DOHH2 (cell line): ENCODE results near the gene COL4A3.

Source experiments
- H3F3A ChIP-seq: fragments of 200-600 bp; sonication (generic), shearing (Covaris generic); 2 replicates; pipeline ENCODE4 v1.6.0; 2016; ENCODE audit warnings: antibody characterized with exemption, mild to moderate bottlenecking; ENCODE audit not compliant: control insufficient read depth, insufficient read depth
- H3K27ac ChIP-seq: fragments of 200-600 bp; sonication (generic); 2 replicates; pipeline ENCODE4 v1.5.1; 2014; ENCODE audit warnings: low read depth, mild to moderate bottlenecking, low read length, moderate library complexity
- H3K27me3 ChIP-seq: fragments of 200-600 bp; sonication (generic); 2 replicates; pipeline ENCODE4 v1.6.1; 2014; ENCODE audit warnings: mild to moderate bottlenecking, low read length, mixed read lengths; ENCODE audit not compliant: control insufficient read depth
- H3K36me3 ChIP-seq: fragments of 200-600 bp; sonication (generic); 2 replicates; pipeline ENCODE4 v1.6.1; 2014; ENCODE audit warnings: mild to moderate bottlenecking, low read length, moderate library complexity, mixed read lengths; ENCODE audit not compliant: control insufficient read depth
- H3K4me1 ChIP-seq: fragments of 200-600 bp; sonication (generic); 2 replicates; pipeline ENCODE4 v1.6.1; 2014; ENCODE audit warnings: mild to moderate bottlenecking, low read length, mixed read lengths; ENCODE audit not compliant: control insufficient read depth
- H3K4me2 ChIP-seq: fragments of 200-600 bp; sonication (generic); 2 replicates; pipeline ENCODE4 v1.6.0; 2014; ENCODE audit warnings: mild to moderate bottlenecking, low read length, moderate library complexity
- H3K4me3 ChIP-seq: fragments of 200-600 bp; sonication (generic); 2 replicates; pipeline ENCODE4 v1.5.1; 2014; ENCODE audit warnings: mild to moderate bottlenecking, low read length, mixed read lengths
- H3K79me2 ChIP-seq: fragments of 200-600 bp; sonication (generic); 2 replicates; pipeline ENCODE4 v1.6.1; 2014; ENCODE audit warnings: mild to moderate bottlenecking, low read length, mixed read lengths; ENCODE audit not compliant: control insufficient read depth
- H3K9me2 ChIP-seq: fragments of 200-600 bp; sonication (generic); replicated peaks from 2 replicates; pipeline ENCODE4 v1.6.1; 2014; ENCODE audit warnings: mild to moderate bottlenecking, low read length, mixed read lengths; ENCODE audit not compliant: control insufficient read depth
- H3K9me3 ChIP-seq: fragments of 200-600 bp; sonication (generic); 2 replicates; pipeline ENCODE4 v1.6.1; 2014; ENCODE audit warnings: antibody characterized with exemption, low read length, mixed read lengths; ENCODE audit not compliant: control insufficient read depth, insufficient read depth
- H4K20me1 ChIP-seq: fragments of 200-600 bp; sonication (generic); 2 replicates; pipeline ENCODE4 v1.6.0; 2014; ENCODE audit warnings: low read depth, mild to moderate bottlenecking, antibody characterized with exemption, low read length, moderate library complexity; ENCODE audit not compliant: control insufficient read depth, insufficient read depth
- EZH2phosphoT487 ChIP-seq: fragments of 200-600 bp; sonication (generic); IDR thresholded peaks from 2 replicates; pipeline ENCODE4 v1.6.1; 2017; ENCODE audit warnings: borderline replicate concordance, mild to moderate bottlenecking, antibody characterized with exemption, low read length, moderate library complexity, mixed read lengths
- TF ChIP-seq, protein P1 (sequence below): fragments of 200-600 bp; sonication (generic); IDR thresholded peaks from one replicate; pipeline ENCODE4 v1.5.1; 2014; ENCODE audit warnings: antibody characterized with exemption, mild to moderate bottlenecking, low read depth, low read length; ENCODE audit not compliant: poor library complexity, severe bottlenecking

Gene COL4A3

DNA sequence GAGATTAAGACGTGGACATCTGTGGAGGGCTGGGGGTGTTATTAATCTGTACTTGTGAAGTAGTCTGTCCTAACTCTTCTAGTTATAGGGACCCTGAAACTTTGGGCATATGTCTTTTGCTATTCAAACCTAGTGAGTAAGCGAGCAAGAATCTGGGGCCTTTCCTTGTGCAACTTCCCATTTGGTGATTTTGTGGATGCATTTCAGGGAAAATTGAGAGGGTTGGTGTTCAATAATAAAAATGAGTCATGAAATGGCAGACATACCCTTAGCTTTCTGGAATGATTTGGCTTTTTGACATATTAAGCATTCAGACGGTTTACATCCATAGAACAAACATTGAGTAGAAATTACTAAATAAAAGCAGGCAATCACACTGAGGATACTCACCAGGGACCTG is 17.4 kb upstream of the COL4A3 start:
- Histone ChIP-seq H3K9me2 (no peaks in the 10 kb centered on the region), H3K27ac (no peak overlapping the region), H3K4me2 (no peak overlapping the region), H3K4me1 (peaks cover 2% of the 10 kb centered on the region), H3K27me3 (no peaks in the 10 kb centered on the region), H3K4me3 (no peak overlapping the region), H3K79me2 (no peaks in the 10 kb centered on the region), H3K9me3 (peaks cover 3% of the 10 kb centered on the region; the same call in 1 of the 2 replicates), H3K36me3 (no peaks in the 10 kb centered on the region), H4K20me1 (no peaks in the 10 kb centered on the region), H3F3A (no peaks in the 10 kb centered on the region)
- TF ChIP-seq EZH2phosphoT487, result no peak
- TF ChIP-seq, protein P1, sequence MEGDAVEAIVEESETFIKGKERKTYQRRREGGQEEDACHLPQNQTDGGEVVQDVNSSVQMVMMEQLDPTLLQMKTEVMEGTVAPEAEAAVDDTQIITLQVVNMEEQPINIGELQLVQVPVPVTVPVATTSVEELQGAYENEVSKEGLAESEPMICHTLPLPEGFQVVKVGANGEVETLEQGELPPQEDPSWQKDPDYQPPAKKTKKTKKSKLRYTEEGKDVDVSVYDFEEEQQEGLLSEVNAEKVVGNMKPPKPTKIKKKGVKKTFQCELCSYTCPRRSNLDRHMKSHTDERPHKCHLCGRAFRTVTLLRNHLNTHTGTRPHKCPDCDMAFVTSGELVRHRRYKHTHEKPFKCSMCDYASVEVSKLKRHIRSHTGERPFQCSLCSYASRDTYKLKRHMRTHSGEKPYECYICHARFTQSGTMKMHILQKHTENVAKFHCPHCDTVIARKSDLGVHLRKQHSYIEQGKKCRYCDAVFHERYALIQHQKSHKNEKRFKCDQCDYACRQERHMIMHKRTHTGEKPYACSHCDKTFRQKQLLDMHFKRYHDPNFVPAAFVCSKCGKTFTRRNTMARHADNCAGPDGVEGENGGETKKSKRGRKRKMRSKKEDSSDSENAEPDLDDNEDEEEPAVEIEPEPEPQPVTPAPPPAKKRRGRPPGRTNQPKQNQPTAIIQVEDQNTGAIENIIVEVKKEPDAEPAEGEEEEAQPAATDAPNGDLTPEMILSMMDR, result no peak

DNA sequence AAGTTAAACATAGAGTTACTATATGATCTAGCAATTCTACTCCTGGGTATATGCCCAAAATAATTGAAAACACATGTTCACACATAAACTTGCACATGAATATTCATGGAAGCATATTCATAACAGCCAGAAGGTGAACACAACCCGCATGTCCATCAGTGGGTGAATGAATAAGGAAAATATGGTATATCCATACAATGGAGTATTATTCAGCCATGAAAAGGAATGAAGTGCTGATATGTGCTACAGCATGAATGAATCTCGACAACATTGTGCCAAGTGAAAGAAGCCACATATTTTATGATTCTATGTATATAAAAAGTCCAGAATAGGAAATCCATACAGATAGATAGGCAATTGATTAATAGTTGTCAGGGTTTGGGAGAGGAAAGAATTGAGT is 16.3 kb upstream of the COL4A3 start:
- Histone ChIP-seq H3F3A (no peaks in the 10 kb centered on the region), H3K4me2 (no peak overlapping the region), H3K9me3 (peaks cover 3% of the 10 kb centered on the region; the same call in 1 of the 2 replicates), H3K36me3 (no peaks in the 10 kb centered on the region), H4K20me1 (no peaks in the 10 kb centered on the region), H3K4me3 (no peak overlapping the region), H3K4me1 (peaks cover 6% of the 10 kb centered on the region), H3K9me2 (no peaks in the 10 kb centered on the region), H3K27ac (no peak overlapping the region), H3K27me3 (no peaks in the 10 kb centered on the region), H3K79me2 (no peaks in the 10 kb centered on the region)
- TF ChIP-seq, protein P1, result no peak
- TF ChIP-seq EZH2phosphoT487, result no peak

- Histone ChIP-seq H3K9me2 (no peaks in the 10 kb centered on the region), H3K79me2 (no peaks in the 10 kb centered on the region), H3K4me3 (no peak overlapping the region), H3K4me2 (no peak overlapping the region), H3F3A (no peaks in the 10 kb centered on the region), H3K27me3 (no peaks in the 10 kb centered on the region), H3K9me3 (peaks cover 3% of the 10 kb centered on the region; the same call in 1 of the 2 replicates), H3K4me1 (peaks cover 6% of the 10 kb centered on the region), H3K36me3 (no peaks in the 10 kb centered on the region), H4K20me1 (no peaks in the 10 kb centered on the region), H3K27ac (no peak overlapping the region)
- no peak for TF ChIP-seq EZH2phosphoT487
- TF ChIP-seq, protein P1, result no peak
Observed at GRCh38 chr2:227150222-227150936, 14.0 kb upstream of the COL4A3 start.
